A673 (cell line): Measurements from ENCODE around the gene CCN6.

Experiments used
- CTCF ChIP-seq: fragments of 300-800, 200-600 bp; sonication (generic); conservative IDR thresholded peaks from 2 replicates; pipeline ENCODE4 v1.5.1; 2017; ENCODE audit warnings: low read depth, mild to moderate bottlenecking, antibody characterized with exemption, low read length, moderate library complexity, mixed read lengths
- EZH2 ChIP-seq: fragments of 200-600 bp; sonication (generic); IDR thresholded peaks from 2 replicates; pipeline ENCODE4 v1.6.1; 2017; ENCODE audit warnings: borderline replicate concordance, low read depth, mild to moderate bottlenecking, mixed read lengths, antibody characterized with exemption, low read length; ENCODE audit not compliant: poor library complexity, severe bottlenecking

DNA sequence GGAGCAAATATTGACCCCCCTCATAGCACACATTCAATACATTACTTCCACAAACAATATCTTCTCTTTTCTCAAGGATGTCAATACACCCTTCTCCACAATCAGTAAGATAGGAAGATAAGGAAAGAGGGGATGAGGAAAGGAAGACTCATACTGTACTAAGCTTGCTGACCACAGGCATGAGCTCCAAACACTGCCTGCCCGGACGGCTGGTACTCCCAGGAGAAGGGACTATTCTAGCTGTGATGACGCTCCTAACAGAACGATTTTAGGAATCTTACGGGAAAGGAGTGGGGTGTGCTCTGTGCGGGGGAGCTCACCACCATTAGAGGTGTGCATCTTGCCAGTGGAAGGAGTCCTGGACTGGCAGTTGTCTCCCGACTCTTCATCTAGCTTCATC lies 3.9 kb upstream of the CCN6 start:
- TF ChIP-seq CTCF: no peak
- TF ChIP-seq EZH2: no peak
